Gastrocnemius medialis (tissue), 4 donors: Measurements from ENCODE around the gene BANP.
"Not testable (repeated sequence)": the region's sequence is repeated elsewhere in the genome, so short reads cannot be mapped to it uniquely, and the experiment has no call there.

Source experiments
- CTCF ChIP-seq, 5 experiments: fragments of 450-650 bp in 3 of 5; fragments of 200-600 bp in 2 of 5; sonication (generic) in 2 of 5; IDR thresholded peaks in 4 of 5; conservative IDR thresholded peaks in 1 of 5; 1 replicate in 4 of 5; 2 replicates in 1 of 5; pipeline ENCODE4 v1.5.1; 2016 to 2019; ENCODE audit warnings: antibody characterized with exemption in 5 of 5, mild to moderate bottlenecking in 3 of 5, moderate library complexity in 3 of 5
- POLR2A ChIP-seq, 2 donors: fragments of 450-650 bp; IDR thresholded peaks; one replicate each; pipeline ENCODE4 v1.6.1; 2017; ENCODE audit warnings: antibody characterized with exemption in 2 of 2, mild to moderate bottlenecking in 2 of 2, moderate library complexity in 2 of 2

- not testable (repeated sequence) for TF ChIP-seq CTCF (IDR thresholded peaks at IDR 0.05 in 4 of 5, conservative IDR thresholded peaks at IDR 0.05 in 1 of 5); POLR2A (IDR thresholded peaks at IDR 0.05)
These were observed 137.8 kb downstream of the BANP start for GRCh38 chr16:88089071-88089470.
